ENCODE data around the gene MYO3A. TPM values are rescaled to one million over a fixed set of nuclear protein-coding genes. Genes with fewer than 3 reads are reported as not detected.

MYO3A gene
- total and polyA plus RNA-seq, 2 donors from 2014 or later: 1.9 to 3.1 TPM

DNA sequence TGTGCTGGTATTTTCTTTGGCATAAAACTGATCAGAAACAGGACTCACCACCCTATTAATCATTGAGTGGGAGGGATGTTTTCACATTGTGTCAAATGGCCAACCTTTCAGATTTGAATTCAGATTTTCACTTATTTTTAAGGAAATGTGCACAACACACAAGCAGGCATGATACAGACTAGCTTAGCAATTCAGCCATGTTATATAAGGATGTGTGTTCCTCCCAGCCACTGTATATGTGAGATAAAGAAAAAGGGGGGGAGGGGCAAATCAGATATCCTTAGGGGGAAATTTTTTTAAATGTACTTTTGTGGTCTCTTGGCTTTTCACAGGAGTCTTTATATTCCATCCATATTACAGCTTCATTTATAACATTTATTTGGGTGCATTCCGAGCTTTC is 285.6 kb downstream of the MYO3A start:
- peaks cover 0 to 4% (median 0%) of the 10 kb centered on the region in 3 donors for H3K4me1 ChIP-seq (ENCODE audit: control insufficient read depth in 2 of 3, insufficient read depth in 2 of 3, low read depth in 1 of 3, low read length in 3 of 3)
- intact Hi-C loops (cut with DNase I): no loop called here
- peaks cover 50% of the 10 kb centered on the region for H3K27me3 ChIP-seq (ENCODE audit: control insufficient read depth, insufficient read depth, low read length)
- H3K9me3 ChIP-seq (ENCODE audit: control insufficient read depth in 2 of 3, insufficient read depth in 1 of 3, low read length in 3 of 3): no peaks in the 10 kb centered on the region
- no peak overlapping the region for H3K27ac ChIP-seq (ENCODE audit: low read depth in 2 of 2, low read length in 2 of 2)
- TF ChIP-seq, protein P1, sequence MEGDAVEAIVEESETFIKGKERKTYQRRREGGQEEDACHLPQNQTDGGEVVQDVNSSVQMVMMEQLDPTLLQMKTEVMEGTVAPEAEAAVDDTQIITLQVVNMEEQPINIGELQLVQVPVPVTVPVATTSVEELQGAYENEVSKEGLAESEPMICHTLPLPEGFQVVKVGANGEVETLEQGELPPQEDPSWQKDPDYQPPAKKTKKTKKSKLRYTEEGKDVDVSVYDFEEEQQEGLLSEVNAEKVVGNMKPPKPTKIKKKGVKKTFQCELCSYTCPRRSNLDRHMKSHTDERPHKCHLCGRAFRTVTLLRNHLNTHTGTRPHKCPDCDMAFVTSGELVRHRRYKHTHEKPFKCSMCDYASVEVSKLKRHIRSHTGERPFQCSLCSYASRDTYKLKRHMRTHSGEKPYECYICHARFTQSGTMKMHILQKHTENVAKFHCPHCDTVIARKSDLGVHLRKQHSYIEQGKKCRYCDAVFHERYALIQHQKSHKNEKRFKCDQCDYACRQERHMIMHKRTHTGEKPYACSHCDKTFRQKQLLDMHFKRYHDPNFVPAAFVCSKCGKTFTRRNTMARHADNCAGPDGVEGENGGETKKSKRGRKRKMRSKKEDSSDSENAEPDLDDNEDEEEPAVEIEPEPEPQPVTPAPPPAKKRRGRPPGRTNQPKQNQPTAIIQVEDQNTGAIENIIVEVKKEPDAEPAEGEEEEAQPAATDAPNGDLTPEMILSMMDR (IDR thresholded peaks at IDR 0.05; ENCODE audit: borderline replicate concordance, extremely low read depth, insufficient read depth): no peak
- no peak for FAIRE-seq
- no peaks in the 10 kb centered on the region for H3K36me3 ChIP-seq (ENCODE audit: control insufficient read depth in 2 of 3, insufficient read depth in 3 of 3, low read length in 3 of 3)
- H3K4me3 ChIP-seq (ENCODE audit: low read length in 3 of 3): no peak overlapping the region
- H3K9ac ChIP-seq (ENCODE audit: low read length in 3 of 3): no peak overlapping the region
- peak in 1 of 5 donors; percentile 7 for DNase-seq

DNA sequence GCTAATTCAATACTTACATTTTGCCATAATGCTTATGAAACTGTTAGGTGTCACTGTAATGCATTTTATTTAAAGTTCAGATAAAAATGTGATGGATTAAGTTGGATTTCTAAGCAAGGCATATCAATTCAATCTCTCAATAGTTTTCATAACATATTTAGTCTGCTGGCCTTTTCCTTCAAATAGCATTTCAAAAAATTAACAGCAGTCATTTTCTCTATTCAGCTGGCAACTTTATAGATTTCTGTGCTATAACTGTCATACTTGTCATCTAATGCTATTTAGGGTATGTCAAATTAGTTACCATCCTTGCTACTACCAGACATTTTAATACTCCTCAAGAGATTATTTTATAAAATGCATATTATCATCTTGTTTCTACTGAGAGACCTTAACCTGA is 286.9 kb downstream of the MYO3A start:
- DNase-seq (no peak), FAIRE-seq (no peak)
- Histone ChIP-seq H3K27me3 (ENCODE audit: control insufficient read depth, insufficient read depth, low read length) (peaks cover 44% of the 10 kb centered on the region), H3K9me3 (ENCODE audit: control insufficient read depth in 2 of 3, insufficient read depth in 1 of 3, low read length in 3 of 3) (no peaks in the 10 kb centered on the region), H3K4me3 (ENCODE audit: low read length in 3 of 3) (no peak overlapping the region), H3K36me3 (ENCODE audit: control insufficient read depth in 2 of 3, insufficient read depth in 3 of 3, low read length in 3 of 3) (no peaks in the 10 kb centered on the region), H3K27ac (ENCODE audit: low read depth in 2 of 2, low read length in 2 of 2) (no peak overlapping the region), H3K4me1 (ENCODE audit: control insufficient read depth in 2 of 3, insufficient read depth in 2 of 3, low read depth in 1 of 3, low read length in 3 of 3) (peaks cover 0 to under 1% (median 0%) of the 10 kb centered on the region in 3 donors), H3K9ac (ENCODE audit: low read length in 3 of 3) (no peak overlapping the region)
- intact Hi-C loops (cut with DNase I): no loop called here
- TF ChIP-seq, protein P1 (IDR thresholded peaks at IDR 0.05; ENCODE audit: borderline replicate concordance, extremely low read depth, insufficient read depth): no peak

DNA sequence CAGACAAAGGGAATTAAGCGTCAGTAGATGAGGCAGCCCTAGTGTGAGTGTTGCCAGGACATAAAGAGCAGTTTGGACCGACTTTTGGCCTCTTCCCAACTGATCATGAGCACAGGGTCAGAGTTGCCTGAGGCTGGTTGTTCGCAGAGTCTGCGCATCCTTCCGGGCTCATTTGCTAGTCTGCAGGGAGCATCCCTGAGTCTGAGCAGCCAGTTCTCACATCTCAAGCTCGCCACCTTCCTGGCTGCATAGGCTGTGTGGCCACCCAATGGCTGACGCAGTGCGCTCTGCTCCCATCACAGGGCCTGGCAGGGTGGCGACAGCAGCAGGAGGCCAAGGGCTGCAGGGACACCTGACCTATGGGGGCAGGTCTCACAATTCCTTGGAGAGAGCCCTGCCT is 287.5 kb downstream of the MYO3A start:
- DNase-seq (no peak), FAIRE-seq (no peak)
- intact Hi-C loops (cut with DNase I): no loop called here
- no peaks in the 10 kb centered on the region for H3K36me3 ChIP-seq (ENCODE audit: control insufficient read depth in 2 of 3, insufficient read depth in 3 of 3, low read length in 3 of 3)
- no peak overlapping the region for H3K27ac ChIP-seq (ENCODE audit: low read depth in 2 of 2, low read length in 2 of 2)
- H3K4me1 ChIP-seq (ENCODE audit: control insufficient read depth in 2 of 3, insufficient read depth in 2 of 3, low read depth in 1 of 3, low read length in 3 of 3): no peaks in the 10 kb centered on the region
- TF ChIP-seq, protein P1 (IDR thresholded peaks at IDR 0.05; ENCODE audit: borderline replicate concordance, extremely low read depth, insufficient read depth): no peak
- H3K27me3 ChIP-seq (ENCODE audit: control insufficient read depth, insufficient read depth, low read length): peaks cover 42% of the 10 kb centered on the region
- no peak overlapping the region for H3K9ac ChIP-seq (ENCODE audit: low read length in 3 of 3)
- no peaks in the 10 kb centered on the region for H3K9me3 ChIP-seq (ENCODE audit: control insufficient read depth in 2 of 3, insufficient read depth in 1 of 3, low read length in 3 of 3)
- H3K4me3 ChIP-seq (ENCODE audit: low read length in 3 of 3): no peak overlapping the region

DNA sequence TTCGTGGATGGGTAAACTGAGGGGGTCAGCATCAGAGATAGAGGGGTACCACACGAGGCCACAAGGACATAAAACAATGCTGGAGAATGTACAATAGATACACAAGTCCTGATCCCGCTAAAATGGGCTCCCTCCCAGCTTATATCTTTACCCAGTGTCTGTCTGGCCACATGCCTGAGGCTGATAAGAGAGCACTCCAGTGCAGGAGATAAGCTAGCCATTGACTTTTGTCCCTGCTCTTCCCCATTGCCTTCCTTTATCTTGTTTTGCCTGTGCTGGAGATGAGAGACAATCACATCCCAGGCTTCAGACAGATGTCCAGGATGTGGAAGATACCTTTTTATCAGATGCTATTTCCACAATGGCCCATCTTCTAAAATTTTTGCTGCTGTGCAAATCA is 288.5 kb downstream of the MYO3A start:
- no peak overlapping the region for H3K9ac ChIP-seq (ENCODE audit: low read length in 3 of 3)
- H3K4me3 ChIP-seq (ENCODE audit: low read length in 3 of 3): no peak overlapping the region
- no peak for FAIRE-seq
- H3K4me1 ChIP-seq (ENCODE audit: control insufficient read depth in 2 of 3, insufficient read depth in 2 of 3, low read depth in 1 of 3, low read length in 3 of 3): no peaks in the 10 kb centered on the region
- intact Hi-C loops (cut with DNase I): no loop called here
- peaks cover 35% of the 10 kb centered on the region for H3K27me3 ChIP-seq (ENCODE audit: control insufficient read depth, insufficient read depth, low read length)
- no peaks in the 10 kb centered on the region for H3K9me3 ChIP-seq (ENCODE audit: control insufficient read depth in 2 of 3, insufficient read depth in 1 of 3, low read length in 3 of 3)
- DNase-seq: no peak
- H3K36me3 ChIP-seq (ENCODE audit: control insufficient read depth in 2 of 3, insufficient read depth in 3 of 3, low read length in 3 of 3): no peaks in the 10 kb centered on the region
- TF ChIP-seq, protein P1 (IDR thresholded peaks at IDR 0.05; ENCODE audit: borderline replicate concordance, extremely low read depth, insufficient read depth): no peak
- no peak overlapping the region for H3K27ac ChIP-seq (ENCODE audit: low read depth in 2 of 2, low read length in 2 of 2)

Measured in kidney (tissue), 14 donors.